GM23338 (cell line): ENCODE measurements around the gene ACTR10.

Experiments
- CREB1 ChIP-seq: fragments of 250-450 bp; sonication (Bioruptor Pico); IDR thresholded peaks from 2 replicates; pipeline ENCODE4 v1.5.0; 2020; ENCODE audit warnings: low read depth, mild to moderate bottlenecking, moderate library complexity
- ETS1 ChIP-seq: IDR thresholded peaks from 2 replicates; pipeline ENCODE4 v1.6.1; 2016; ENCODE audit warnings: antibody characterized with exemption
- EZH2 ChIP-seq: fragments of 200-600 bp; sonication (generic); IDR thresholded peaks from one replicate; pipeline ENCODE4 v1.8.0; 2017; ENCODE audit warnings: antibody characterized with exemption, mild to moderate bottlenecking, low read depth; ENCODE audit not compliant: unreplicated experiment
- EZH2phosphoT487 ChIP-seq: fragments of 200-600 bp; sonication (generic); IDR thresholded peaks from one replicate; pipeline ENCODE4 v1.8.1; 2018; ENCODE audit warnings: antibody characterized with exemption; ENCODE audit not compliant: unreplicated experiment
- JUNB ChIP-seq: IDR thresholded peaks from one replicate; pipeline ENCODE4 v1.6.1; 2016; ENCODE audit warnings: antibody characterized with exemption; ENCODE audit not compliant: unreplicated experiment
- NANOG ChIP-seq: IDR thresholded peaks from 2 replicates; pipeline ENCODE4 v1.6.1; 2016; ENCODE audit warnings: antibody characterized with exemption, borderline replicate concordance
- POLR2AphosphoS5 ChIP-seq: IDR thresholded peaks from 2 replicates; pipeline ENCODE4 v1.6.1; 2016; ENCODE audit warnings: antibody characterized with exemption, low read depth
- REST ChIP-seq: IDR thresholded peaks from one replicate; pipeline ENCODE4 v1.6.1; 2018; ENCODE audit warnings: antibody characterized with exemption; ENCODE audit not compliant: unreplicated experiment
- STAT1 ChIP-seq: IDR thresholded peaks from one replicate; pipeline ENCODE4 v1.6.1; 2016; ENCODE audit warnings: antibody characterized with exemption; ENCODE audit not compliant: unreplicated experiment
- TF ChIP-seq, protein P1 (sequence below), 2 experiments: fragments of 200-600 bp in 1 of 2; sonication (generic) in 1 of 2; conservative IDR thresholded peaks; 2 replicates each; pipeline versions ENCODE4 v1.5.1 to v1.6.1; 2016 to 2017; ENCODE audit warnings: antibody characterized with exemption in 2 of 2, low read depth in 2 of 2, mild to moderate bottlenecking in 2 of 2, moderate library complexity in 1 of 2

GRCh38 chr14:58198086-58198485 lies 1.9 kb upstream of the ACTR10 start:
- TF ChIP-seq, protein P1, sequence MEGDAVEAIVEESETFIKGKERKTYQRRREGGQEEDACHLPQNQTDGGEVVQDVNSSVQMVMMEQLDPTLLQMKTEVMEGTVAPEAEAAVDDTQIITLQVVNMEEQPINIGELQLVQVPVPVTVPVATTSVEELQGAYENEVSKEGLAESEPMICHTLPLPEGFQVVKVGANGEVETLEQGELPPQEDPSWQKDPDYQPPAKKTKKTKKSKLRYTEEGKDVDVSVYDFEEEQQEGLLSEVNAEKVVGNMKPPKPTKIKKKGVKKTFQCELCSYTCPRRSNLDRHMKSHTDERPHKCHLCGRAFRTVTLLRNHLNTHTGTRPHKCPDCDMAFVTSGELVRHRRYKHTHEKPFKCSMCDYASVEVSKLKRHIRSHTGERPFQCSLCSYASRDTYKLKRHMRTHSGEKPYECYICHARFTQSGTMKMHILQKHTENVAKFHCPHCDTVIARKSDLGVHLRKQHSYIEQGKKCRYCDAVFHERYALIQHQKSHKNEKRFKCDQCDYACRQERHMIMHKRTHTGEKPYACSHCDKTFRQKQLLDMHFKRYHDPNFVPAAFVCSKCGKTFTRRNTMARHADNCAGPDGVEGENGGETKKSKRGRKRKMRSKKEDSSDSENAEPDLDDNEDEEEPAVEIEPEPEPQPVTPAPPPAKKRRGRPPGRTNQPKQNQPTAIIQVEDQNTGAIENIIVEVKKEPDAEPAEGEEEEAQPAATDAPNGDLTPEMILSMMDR (conservative IDR thresholded peaks at IDR 0.05; ENCODE audit: low read depth in 2 of 2), result no peak
- no peak for TF ChIP-seq POLR2AphosphoS5
- TF ChIP-seq STAT1, result no peak
- no peak for TF ChIP-seq CREB1 (CRISPR knock-in tag)
- no peak for TF ChIP-seq REST
- TF ChIP-seq ETS1, result no peak
- TF ChIP-seq EZH2, result no peak
- TF ChIP-seq EZH2phosphoT487, result no peak
- no peak for TF ChIP-seq NANOG
- TF ChIP-seq JUNB, result no peak
